GM19043 (cell line): Measurements from ENCODE around the gene OR12D3.
"Not testable (repeated sequence)": the region's sequence is repeated elsewhere in the genome, so short reads cannot be mapped to it uniquely, and the experiment has no call there.

Source experiments
- ATAC-seq: cut with Tn5 transposase; IDR thresholded peaks from one replicate; pipeline ENCODE4 v1.9.1; 2021; ENCODE audit warnings: low read depth; ENCODE audit not compliant: unreplicated experiment

Gene OR12D3

GRCh38 chr6:29375191-29375590, at the start of gene OR12D3:
OR12D3 (minus strand) TSS chr6:29375291; CDS start chr6:29375287, 4 bp downstream.
- no peak for ATAC-seq

GRCh38 chr6:29424575-29424974, 49.5 kb upstream of the OR12D3 start:
- no peak for ATAC-seq

- no peak for ATAC-seq
Measured at GRCh38 chr6:29424168-29424567, 49.1 kb upstream of the OR12D3 start.

GRCh38 chr6:29419516-29419915, 44.4 kb upstream of the OR12D3 start:
- no peak for ATAC-seq

GRCh38 chr6:29414588-29414987, 39.5 kb upstream of the OR12D3 start, which contains the start of gene OR12D1:
OR12D1 (plus strand) TSS chr6:29414928.
- no peak for ATAC-seq

GRCh38 chr6:29403801-29404200, 28.7 kb upstream of the OR12D3 start:
- ATAC-seq: no peak

- no peak for ATAC-seq
Measured at GRCh38 chr6:29399525-29399924, 24.4 kb upstream of the OR12D3 start.

GRCh38 chr6:29395331-29395730, 20.2 kb upstream of the OR12D3 start, which contains the start of gene OR12D2:
OR12D2 (plus strand) TSS chr6:29395631; CDS start chr6:29396700, 1,069 bp downstream.
- no peak for ATAC-seq

GRCh38 chr6:29388533-29388932, 13.4 kb upstream of the OR12D3 start:
- no peak for ATAC-seq

- no peak for ATAC-seq
Measured at GRCh38 chr6:29376003-29376402, 912 bp upstream of the OR12D3 start.

GRCh38 chr6:29368765-29369164, 6.3 kb downstream of the OR12D3 start, which contains the start of gene OR5V1:
OR5V1 (minus strand) TSS chr6:29368865; CDS start chr6:29356195, 12,670 bp downstream.
- no peak for ATAC-seq

- no peak for ATAC-seq
Measured at GRCh38 chr6:29355603-29356002, 19.5 kb downstream of the OR12D3 start.

GRCh38 chr6:29354980-29355379, 20.1 kb downstream of the OR12D3 start:
- ATAC-seq: no peak

GRCh38 chr6:29349348-29349747, 25.7 kb downstream of the OR12D3 start:
- ATAC-seq: not testable (repeated sequence)

- ATAC-seq: no peak
Measured at GRCh38 chr6:29345380-29345779, 29.7 kb downstream of the OR12D3 start.

- no peak for ATAC-seq
Measured at GRCh38 chr6:29336269-29336668, 38.8 kb downstream of the OR12D3 start.

- no peak for ATAC-seq
Measured at GRCh38 chr6:29332676-29333075, 42.4 kb downstream of the OR12D3 start.

- no peak for ATAC-seq
Measured at GRCh38 chr6:29325777-29326176, 49.3 kb downstream of the OR12D3 start.
